Stimulated activated CD4-positive, alpha-beta T cell treated with anti-CD3 and anti-CD28 coated beads, TNF-alpha, amount 100 ng/mL, for 4 hours (primary cell): Measurements from ENCODE around the gene CBX7.
A peak's percentile ranks its signal among the peaks of the same experiment; 100 is the strongest.

ENCODE experiments used
- DNase-seq, 3 experiments: peaks; one replicate each; pipeline ENCODE4 v3.0.0-alpha.2; 2020; ENCODE audit warnings: low read depth in 3 of 3

CBX7 gene

DNA sequence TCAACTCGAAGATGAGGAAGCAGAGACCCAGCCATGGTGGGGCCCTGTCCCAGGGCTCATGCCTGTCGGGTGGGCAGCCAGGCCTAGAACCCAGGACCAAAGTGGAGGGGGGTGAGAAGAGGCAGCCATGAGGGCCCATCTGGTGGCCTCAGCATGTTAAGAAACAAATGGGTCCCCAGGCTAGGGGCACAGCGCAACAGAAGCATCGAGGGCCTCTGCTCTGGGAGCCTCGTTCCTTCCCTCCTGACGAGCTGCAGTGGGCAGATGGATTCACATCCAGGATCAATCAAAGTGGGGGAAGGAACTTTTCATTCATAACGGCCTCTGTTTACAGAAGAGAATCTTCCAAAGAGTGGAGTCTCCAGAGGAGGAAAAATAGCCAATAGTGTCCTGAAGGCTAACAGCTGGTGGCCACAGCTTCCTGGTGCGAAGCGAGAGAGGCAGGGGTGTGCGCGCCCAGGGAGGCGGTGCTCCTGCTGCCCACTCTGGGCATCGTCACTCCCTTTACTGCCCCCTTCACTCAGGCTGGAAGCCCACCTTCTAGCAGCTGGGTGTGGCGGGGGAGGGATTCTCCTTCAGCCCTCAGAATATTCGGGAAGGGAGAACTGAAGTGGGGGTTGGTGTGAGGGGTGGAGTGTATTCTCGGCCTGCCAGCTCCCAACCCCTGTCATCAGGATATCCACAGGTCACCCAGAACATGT, 4.3 kb downstream of the CBX7 start:
- no peak for DNase-seq

DNA sequence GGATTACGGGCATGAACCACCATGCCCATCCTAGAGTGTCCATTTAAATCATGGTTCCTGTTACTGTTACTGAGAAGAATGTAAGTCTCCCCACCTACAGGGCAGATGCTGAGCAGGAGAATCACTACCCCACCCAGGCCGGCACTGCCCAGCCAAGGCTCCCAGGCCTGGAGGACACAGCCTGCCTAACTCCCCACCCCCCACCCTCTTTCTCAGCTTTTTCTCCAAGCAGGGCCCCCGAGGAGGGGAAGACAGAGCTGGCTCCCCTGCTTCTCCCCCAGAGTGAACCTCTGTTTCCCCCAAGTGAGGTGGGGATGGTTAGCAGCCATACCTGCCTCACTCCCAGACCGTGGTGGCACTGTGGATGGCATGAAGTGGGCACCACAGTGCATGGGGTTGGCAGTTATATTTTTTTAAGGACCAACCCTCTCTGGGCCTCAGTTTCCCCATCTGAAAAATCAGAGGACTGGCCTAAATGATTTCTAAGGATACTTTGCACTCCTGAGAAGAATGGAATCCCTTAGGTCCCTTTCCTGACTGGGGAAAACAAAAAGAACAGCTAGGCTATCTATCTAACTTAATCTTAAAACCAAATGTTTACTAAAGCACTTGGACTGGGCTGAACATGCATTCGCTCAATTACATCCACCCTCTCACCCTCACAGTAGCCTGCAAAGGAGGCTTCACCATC, 5.0 kb downstream of the CBX7 start:
- DNase-seq: no peak

DNA sequence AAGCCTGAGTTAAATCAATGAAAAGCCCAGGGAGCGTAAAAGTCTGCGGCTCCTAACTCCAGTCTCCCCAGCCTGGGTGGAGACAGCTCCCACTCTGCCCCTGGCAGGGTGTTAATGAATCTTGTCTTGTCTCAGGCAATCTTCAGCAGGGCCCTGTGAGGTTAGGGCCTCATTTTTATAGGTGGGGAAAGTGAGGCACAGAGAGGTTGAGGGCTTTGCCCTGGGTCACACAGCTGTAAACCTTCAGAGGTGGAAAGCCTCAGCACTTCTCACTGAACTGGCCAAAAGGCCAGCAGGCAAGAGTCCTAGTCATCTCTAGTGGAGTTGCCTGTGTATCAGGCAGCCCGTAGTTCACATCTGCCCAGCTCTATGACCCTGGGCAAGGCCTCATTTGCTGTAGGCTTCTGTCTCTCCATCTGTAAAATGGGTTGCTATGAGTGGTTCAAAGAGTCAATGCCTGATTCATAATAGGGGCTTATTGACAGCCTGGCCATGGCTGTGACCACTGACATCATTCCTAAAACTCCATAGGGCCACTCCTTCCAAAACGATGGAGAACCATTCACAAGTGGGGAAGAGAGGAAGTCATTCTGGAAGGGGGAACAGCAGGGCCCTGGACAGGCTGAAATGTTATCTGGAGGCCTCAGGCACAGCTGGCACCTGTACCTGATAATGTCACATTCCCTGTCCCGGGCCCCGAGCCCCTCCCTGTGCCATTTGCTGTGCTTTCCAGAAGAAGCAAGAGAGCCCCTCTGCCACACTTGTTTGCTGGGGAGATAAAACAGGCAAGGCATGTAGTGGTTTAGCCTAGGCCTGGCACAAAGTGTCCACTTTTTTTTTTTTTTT, 6.0 kb downstream of the CBX7 start:
- no peak for DNase-seq

DNA sequence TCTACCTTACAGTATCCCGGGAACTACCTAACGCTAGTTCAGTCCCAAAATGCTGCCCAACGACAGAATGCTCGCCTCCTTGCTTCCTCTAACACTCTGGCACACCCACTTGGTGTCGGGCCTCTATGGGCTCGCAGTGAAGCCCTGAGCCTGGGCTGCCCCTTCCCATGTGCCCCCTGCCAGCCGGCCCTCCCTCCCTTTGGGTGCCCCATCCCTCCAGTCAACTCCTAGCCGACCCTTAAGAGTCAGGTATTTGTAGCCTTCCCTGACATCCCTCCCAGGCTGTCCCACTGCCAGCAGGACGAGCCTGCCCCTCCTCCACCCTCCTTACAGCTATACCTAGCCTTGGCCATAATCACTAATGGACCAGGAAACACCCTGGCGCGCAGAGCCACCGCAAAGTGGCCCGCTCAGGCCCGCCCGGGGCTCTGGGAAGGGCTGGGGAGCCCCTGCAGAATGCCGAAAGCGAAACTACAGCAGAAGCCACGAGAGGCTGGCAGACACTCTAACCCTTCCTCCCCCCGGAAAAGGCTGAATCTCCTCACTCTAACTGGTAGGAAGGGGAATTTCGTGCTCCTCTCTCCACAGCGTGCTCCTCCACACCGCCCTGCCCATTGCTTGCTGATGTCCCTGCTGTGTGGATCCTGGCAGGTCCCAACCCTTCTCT, 8.2 kb downstream of the CBX7 start:
- DNase-seq: peak in 2 of 3 experiments; percentile 31 to 43

DNA sequence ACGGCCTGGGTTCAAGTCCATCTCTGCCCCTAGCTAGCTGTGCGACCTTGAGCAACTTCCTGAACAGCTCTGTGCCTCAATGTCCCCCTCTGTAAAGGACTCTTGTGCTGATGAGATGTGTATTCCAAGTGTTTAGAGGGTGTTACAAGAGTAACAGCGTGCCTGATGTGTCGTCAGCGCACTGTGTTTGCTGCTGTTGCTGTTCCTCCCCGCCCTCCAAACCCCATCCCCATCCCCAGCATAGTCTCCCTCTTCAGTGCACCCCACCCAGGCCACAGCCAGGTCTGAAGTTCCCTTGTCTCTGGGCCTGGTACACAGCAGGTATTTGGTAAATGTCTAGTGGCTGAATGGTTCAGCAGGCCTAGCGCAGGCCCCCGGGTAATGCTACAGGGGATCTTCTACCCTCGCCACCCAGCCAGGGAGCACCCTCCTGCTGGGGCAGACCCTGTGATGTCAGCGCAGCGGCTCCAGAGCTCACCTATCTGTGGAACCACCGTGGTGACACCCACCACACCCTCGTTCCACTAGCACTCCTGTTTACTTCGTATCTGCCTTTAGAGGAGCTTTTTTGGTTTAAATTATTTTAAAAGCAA, 10.3 kb downstream of the CBX7 start:
- DNase-seq: no peak

DNA sequence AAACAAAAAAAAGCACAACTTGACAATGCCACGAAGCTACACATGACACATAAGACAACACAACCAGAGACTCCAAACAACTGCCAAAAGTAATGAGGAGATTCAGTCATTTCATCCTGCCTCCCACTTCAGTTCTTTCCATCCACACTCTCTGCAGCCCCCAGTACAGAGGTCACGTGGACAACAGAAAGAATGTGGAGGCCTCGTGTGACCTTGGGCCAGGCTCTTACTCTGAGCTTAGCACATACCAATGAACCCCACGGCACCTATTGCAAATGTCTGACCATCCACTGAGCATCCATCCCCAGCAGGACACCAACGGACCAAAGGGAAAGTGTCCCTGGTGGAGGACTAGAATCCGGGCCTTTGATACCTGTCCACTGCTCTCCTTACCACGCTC, 12.5 kb downstream of the CBX7 start:
- no peak for DNase-seq

DNA sequence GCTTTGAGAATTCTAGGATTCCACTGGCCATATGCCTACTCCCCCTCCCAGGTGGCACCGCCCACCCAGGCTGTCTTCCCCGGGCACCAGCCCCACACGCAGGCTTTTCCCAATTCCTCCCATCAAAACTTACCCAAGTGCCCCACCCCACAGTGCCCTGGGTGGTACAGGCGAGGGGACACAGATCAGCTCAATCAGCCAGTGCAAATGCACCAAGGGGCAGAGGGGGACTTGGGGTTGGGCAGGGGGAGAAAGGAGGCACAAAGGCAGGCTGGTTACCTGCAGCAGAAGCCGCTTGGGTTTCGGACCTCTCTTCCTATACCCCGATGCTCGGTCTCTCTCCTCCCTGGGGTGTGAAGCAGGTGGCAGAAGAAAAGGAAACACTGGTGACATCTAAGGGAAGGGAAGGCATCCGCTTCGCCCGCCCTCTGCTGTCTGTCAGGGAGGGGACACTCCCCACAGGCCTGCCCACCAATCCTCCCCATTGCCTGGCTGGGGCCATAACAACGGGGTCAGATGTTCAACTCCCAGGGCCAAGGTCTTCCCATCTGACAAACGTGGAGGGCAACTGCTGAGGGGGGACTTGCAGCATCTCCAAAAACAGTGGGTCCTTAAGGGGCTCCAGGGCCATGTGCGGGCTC, 14.0 kb downstream of the CBX7 start:
- no peak for DNase-seq

DNA sequence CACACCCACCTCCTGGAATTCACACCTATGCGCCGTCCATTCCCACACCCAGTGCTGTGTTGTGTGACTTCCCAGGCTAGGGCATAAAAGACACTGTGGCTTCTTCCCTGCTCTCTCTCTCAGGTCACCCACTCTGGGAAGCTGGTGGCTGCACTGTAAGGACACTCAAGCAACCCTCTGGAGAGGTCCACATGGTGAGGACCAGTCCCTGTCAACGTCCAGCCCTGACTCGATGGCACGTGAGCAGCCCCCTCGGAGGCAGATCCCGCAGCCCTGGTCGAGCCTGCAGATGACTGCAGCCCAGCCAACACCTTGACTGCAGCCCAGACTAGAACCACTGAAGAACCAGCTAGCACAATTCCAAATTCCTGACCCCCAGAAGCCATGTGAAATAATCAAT, 16.2 kb downstream of the CBX7 start:
- DNase-seq: no peak

DNA sequence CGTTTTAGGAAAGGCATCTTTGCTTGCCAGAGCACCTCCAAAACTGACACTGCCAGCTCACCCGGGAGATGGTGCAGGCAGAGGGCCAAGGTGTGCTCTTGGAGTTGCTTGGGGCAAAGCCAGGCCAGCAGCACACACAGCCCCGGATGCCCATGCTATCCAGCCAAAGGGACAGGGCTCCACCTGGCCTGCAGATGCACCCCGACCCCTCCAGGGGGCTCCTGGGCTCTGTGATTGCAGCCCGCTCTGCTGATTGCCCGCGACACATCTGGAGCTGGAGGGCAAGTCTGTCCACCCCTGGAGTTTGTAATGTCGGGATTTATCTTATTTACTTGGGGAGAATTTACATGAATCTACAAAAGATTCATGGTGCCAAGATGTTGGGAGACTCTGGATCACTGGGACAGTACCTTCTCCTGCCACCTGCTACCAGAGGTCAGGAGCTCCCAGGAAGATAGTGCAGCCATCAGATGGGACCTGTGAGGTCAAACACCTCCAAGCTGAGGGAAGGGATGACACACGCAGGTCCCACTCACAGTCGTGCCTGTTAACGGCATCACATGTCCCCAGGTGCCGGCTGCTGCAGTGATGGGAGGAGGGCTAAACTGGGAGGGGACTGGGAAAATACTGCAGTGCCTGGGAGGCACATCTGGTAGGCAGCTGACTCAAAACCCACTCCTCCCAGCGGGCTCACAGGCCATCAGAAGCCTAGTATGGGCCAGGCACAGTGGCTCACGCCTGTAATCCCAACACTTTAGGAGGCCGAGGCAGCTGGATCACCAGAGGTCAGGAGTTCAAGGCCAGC, 17.2 kb downstream of the CBX7 start:
- no peak for DNase-seq

DNA sequence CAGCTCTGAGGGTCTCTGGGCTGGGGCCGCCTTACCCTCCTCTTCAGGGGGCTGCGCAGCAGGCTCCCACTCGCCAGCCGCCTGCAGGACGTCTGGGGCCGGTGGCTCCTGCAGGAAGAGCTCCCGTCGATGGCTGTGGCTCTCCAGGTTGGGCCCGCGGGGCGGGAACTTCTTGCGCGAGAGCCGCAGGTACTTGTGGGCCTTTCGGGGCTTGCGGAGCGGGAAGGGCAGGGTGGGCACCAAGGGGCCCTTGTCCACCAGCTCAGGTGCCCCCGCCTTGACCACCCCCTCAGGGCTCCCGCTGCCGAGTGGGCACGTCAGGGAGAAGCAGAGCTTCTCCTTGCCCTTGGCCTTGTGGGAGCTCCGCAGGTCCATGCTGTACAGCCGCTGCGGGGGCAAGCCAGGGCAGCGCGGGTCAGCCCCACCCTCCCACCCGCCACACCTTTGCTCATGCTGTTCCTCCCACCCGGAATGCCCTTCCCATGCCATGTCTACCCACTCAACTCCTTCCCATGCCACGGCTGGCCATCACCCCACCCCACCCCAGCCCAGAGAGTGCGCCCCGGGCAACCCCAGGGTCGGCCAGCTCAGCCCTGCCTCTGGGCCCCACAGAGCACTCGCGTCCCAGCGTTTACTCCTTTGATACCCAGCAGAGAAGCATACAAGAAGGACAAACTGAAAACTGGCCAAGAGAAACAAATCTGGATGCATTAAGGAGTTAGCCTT, 18.0 kb downstream of the CBX7 start:
- DNase-seq: no peak

DNA sequence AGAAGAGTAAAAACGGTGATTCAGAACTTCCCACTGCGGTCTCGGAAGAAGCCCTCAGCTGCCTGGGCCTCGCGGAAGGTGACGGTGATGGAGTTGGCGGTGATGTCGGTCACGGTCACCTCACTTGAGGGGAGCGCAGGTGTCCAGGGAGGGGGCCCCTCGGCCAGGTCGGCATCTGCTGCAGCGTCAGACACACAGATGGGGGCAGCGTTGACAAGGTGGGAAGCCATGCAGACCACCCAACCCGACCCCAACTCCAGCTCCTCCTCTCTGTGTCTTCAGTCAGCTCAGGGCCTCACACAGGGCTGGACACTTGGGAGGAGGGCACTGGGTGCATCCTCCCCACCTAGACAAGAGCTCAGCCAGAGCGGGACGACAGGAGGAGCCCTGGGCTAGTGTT, 18.6 kb downstream of the CBX7 start:
- DNase-seq: no peak

DNA sequence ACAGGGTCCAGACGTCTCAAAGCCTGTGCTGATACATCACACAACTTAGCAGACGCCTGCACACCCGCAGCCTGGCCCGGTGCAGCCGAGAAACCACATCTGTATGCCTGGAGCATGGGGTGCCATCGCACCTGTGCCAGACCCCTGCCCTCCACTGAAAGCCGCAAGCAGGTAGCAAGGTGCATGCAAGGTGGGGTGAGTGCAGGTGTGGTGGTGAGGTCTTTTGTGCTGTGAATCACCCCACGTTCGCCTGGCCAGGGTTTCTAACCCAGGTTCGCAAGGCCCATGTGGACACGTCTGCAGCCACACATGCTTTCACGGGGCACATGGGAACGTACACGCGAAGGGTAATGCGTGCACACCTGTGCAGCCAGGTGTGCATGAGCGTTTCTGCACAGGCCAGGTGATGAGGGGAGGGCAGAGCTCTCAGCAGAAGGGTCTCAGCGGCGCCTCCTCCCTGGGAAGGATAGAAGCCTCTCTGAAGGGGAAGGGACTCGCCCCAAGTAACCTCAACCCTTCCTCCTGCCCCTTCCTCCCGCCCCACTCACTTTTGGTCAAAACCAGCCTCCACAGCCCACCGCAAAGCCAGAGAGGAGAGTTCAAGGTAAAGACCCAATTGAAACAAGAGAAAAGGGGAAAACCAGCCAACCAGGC, 19.5 kb downstream of the CBX7 start:
- DNase-seq: no peak

DNA sequence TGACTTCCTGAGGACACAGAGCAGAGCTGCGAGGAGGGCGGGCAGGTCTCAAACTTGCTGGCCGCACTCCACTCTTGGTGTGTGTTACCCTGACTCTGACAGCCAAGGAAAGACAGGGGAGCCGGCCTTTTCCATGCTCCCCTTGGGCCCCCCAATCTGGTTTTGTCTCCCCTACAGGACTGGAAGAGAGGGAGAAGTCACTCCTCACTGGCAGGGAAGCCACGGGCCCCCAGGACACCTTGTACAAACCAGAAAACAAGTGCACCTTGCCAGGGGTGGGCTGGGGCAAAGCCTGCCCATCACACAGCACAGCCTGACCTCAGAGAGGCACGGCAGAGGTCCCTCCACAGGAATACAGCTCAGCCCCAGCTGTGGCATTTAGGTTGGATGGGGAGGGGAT, 20.2 kb downstream of the CBX7 start:
- DNase-seq: no peak

DNA sequence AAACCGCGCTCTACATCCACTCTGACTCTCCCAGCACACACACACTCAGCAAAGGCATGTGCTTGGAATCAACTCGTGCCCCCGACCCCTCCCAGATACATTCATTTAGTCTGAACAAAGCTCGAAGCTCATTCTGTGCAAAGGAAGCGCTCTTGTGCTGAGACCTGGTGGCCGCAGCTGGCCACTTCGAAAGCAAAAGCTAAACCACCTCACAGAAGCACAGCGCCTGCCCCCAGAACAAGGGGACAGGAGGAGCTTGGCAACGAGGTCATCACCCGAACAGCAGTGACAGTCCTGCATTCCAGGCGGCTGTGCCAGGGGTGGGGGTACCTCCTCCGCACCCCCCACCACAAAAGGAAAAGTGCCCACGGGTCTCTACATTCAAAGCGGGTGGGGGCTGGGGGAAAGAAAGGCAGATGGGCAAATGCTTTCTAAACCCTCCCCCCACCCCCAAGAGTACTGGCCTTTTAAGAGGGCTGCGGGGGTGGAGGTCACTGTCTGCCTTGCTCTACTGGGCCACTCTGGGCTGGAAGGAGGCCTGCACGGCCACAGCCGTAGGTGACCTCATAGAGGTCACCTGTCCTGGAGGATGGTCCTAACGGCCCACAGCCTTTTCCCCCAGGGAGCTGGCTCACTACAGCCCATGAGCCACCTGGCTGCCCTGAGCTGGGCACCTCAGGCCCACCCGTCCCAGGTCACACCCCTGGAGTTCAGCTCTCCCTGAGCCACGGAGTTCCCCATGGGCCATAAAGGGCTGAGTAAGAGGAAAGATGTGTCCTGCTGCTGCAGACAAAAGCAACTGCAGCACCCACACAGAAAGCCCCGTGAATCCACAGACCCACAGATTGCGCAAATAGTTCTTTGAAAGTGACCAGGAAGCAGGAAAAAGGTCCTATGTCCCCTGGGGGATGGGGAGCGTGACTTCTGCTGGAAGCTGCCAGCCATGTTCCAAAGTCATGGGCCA, 21.3 kb downstream of the CBX7 start:
- DNase-seq: no peak

DNA sequence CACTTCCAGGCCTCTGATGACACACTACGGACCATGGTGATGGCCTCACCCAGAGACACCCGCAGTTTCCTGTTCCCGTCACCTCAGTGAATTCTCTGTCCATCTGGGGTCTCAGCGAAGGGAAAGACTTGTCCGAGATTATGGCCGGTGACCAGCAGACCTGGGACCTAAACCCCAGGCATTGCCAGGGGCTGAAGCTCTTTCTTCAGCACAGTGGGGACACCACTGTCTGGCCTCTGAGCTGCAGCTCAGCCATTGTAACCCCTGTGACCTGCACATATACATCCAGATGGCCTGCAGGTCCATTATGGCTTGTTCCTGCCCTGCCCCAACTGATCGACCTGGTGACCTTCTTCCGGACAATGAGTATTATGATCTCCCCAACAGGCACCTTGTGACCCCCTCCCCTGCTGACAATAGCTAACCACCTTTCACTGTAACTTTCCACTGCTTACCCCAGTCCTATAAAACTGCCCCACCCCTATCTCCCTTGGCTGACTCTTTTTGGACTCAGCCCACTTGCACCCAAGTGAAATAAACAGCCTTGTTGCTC, 22.3 kb downstream of the CBX7 start:
- no peak for DNase-seq

DNA sequence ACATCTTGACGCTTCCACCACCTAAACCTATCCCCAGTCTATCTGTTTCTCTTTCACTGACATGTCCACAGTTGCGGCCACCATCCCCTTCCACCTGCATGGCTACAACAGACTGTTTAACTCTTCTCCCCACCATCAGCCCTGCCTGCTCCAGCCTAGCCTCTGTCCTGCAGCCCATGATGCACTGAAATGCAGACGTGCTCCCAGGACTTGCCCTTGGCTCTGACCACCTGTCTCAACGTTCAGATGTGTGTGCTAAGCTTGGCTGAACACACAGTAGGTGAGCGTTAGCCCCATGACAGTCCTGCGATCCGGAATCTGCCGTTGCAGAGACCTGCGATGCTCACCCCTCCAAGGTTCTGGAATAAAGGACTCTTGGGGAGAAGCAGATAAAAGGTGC, 22.7 kb downstream of the CBX7 start:
- no peak for DNase-seq

DNA sequence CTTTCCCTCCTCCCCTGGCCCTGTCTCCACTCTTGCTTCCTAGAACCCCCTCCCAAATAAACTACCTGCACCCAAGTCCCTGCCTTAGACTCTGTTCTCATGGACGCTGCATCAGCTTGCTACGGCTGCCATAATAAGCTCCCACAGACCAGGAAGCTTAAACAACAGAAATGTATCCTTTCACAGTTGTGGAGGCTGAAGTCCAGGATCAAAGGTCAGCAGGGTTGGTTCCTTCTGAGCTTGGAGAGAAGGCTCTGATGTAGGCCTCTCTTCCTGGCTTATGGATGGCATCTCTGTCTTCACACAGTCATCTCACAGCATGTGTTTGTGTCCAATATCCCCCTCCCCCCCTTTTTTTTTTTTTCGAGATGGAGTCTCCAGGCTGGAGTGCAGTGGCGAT, 23.4 kb downstream of the CBX7 start:
- no peak for DNase-seq

DNA sequence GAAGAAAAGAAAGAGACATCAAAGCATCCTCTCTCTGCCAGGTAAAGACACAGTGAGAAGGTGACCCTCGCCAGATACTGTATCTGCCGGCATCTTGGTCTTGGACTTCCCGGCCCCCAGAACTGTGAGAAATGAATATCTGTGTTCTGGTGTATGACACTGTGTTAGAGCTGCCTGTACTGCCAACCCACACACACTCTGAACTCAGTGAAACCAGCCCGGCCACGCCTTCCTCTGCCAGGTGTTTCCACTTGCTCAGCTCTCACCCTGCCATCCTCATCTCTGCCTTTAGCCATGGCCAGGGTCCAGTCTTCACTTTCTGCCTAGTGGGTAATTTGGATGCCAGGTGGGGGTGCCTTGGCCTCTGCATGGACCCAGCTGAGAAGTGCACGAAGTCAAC, 24.0 kb downstream of the CBX7 start:
- DNase-seq: no peak
